DMS 273 treated with DMSO at 0.1 percent for 48 hours (cell line): ENCODE results near the gene FIBP.

Source experiments
- DNase-seq: peaks from one replicate; lab custom pipeline; 2025; lab: John Stamatoyannopoulos, UW

The FIBP gene

GRCh38 chr11:65844231-65844872 lies 43.9 kb downstream of the FIBP start:
- DNase-seq: no peak

DNA sequence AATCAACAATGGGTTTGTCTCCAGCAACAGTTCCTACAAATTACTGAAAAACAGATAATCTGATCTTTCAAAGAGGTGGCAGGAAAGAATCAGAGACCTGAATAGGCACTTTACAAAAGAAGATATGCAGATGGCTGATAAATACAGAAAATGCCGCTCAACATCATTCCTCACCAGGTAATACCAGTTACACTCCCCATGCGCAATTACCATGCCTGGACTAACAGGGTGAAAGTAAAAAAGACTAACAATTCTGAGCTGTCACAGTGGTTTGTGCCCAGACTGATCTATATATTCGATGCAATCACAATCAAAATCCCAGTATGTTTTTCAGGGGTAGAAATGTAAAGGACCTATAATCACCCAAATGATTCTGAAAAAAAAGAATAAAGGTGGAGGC lies 44.5 kb downstream of the FIBP start:
- no peak for DNase-seq

GRCh38 chr11:65842144-65842543 lies 46.1 kb downstream of the FIBP start:
- DNase-seq: no peak

- DNase-seq: no peak
These were observed 54.1 kb downstream of the FIBP start for GRCh38 chr11:65834202-65834601.
